KMS-11 (cell line): ENCODE data around the gene ABCB8.

ENCODE experiments used
- H2AFZ ChIP-seq: fragments of 200-600 bp; sonication (generic); 2 replicates; pipeline ENCODE4 v1.6.1; 2016; ENCODE audit warnings: antibody characterized with exemption, mixed run types, low read depth
- H3K27ac ChIP-seq: fragments of 200-600 bp; sonication (generic); 2 replicates; pipeline ENCODE4 v1.6.1; 2016; ENCODE audit warnings: mild to moderate bottlenecking, mixed run types
- H3K27me3 ChIP-seq: fragments of 200-600 bp; sonication (generic); 2 replicates; pipeline ENCODE4 v1.6.1; 2017; ENCODE audit warnings: mild to moderate bottlenecking, low read depth, mixed run types, moderate library complexity; ENCODE audit not compliant: insufficient read depth
- H3K36me3 ChIP-seq: fragments of 200-600 bp; sonication (generic); 2 replicates; pipeline ENCODE4 v1.6.1; 2017; ENCODE audit warnings: mild to moderate bottlenecking, mixed run types; ENCODE audit not compliant: insufficient read depth
- H3K4me1 ChIP-seq: fragments of 200-600 bp; sonication (generic); 2 replicates; pipeline ENCODE4 v1.6.1; 2016; ENCODE audit warnings: mild to moderate bottlenecking, low read depth, mixed run types; ENCODE audit not compliant: poor library complexity, severe bottlenecking
- H3K4me2 ChIP-seq: fragments of 200-600 bp; sonication (generic); 2 replicates; pipeline ENCODE4 v1.7.0; 2016; ENCODE audit warnings: mild to moderate bottlenecking, mixed run types
- H3K4me3 ChIP-seq: fragments of 200-600 bp; sonication (generic); IDR thresholded peaks from 2 replicates; pipeline ENCODE4 v1.6.1; 2017; ENCODE audit warnings: low read depth, low read length, mixed read lengths; ENCODE audit not compliant: insufficient read depth
- H3K79me2 ChIP-seq: fragments of 200-600 bp; sonication (generic); 2 replicates; pipeline ENCODE4 v1.6.1; 2016; ENCODE audit warnings: low read depth, mixed run types; ENCODE audit not compliant: insufficient read depth
- H3K9ac ChIP-seq: fragments of 200-600 bp; sonication (generic); 2 replicates; pipeline ENCODE4 v1.6.1; 2016; ENCODE audit warnings: mild to moderate bottlenecking, mixed run types
- H4K20me1 ChIP-seq: fragments of 200-600 bp; sonication (generic); 2 replicates; pipeline ENCODE4 v1.6.1; 2016; ENCODE audit warnings: mild to moderate bottlenecking, mixed run types; ENCODE audit not compliant: insufficient read depth
- TF ChIP-seq, protein P1 (sequence below): fragments of 200-600 bp; sonication (generic); conservative IDR thresholded peaks from 2 replicates; pipeline ENCODE4 v1.6.1; 2017; ENCODE audit warnings: low read depth, mild to moderate bottlenecking, antibody characterized with exemption, low read length, moderate library complexity, mixed read lengths

The ABCB8 gene

DNA sequence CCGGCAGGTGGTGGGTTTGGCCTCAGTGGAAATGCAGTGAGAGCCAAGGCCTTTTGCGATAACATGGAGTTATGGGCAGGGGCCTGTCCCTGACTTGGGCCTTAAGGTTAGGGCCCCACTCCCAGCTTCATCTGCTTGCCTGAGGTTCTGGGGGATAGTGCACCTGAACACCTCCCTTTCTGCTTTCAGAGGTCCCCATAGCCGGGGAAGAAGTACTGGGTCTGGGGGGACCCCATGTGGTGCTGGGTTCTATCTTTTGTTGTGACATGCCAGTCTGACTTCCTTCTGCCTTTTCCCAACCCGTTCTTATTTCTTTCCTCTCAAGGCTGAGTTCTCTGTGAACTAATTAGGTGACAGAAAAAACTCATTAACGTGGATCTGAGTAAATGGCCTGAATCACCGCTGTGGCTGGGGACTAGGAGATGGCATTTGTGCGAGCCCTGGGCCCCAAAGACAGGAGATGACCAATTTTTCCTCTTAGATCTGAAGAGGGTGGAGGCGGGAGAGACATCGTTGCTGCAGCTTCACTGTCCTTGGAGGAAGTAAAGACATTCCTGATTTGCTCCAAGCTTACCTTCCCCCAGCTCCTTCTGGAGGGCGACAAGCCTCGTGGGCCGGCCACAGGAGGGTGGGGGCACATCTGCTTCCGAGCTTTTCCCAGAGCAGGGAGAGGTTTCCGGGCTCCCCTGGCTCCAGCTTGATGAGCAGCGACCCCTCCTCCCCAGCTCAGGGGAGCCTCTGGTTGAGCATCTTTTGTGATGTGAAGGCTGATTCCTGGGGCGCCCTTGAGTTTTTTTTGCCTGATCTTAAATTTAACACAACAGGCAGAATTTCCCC is 60.0 kb downstream of the ABCB8 start:
- Histone ChIP-seq H4K20me1 (peaks cover 6% of the 10 kb centered on the region; the same call in 1 of the 2 replicates), H2AFZ (peak overlapping the region; percentile 75), H3K9ac (peak overlapping the region; percentile 89), H3K36me3 (no peaks in the 10 kb centered on the region; the same call in 1 of the 2 replicates), H3K79me2 (peaks cover 64% of the 10 kb centered on the region), H3K4me3 (peak overlapping the region; percentile 39), H3K4me1 (peaks cover 32% of the 10 kb centered on the region), H3K27me3 (no peaks in the 10 kb centered on the region), H3K4me2 (peak overlapping the region; percentile 99), H3K27ac (peak overlapping the region; percentile 65)
- TF ChIP-seq, protein P1, sequence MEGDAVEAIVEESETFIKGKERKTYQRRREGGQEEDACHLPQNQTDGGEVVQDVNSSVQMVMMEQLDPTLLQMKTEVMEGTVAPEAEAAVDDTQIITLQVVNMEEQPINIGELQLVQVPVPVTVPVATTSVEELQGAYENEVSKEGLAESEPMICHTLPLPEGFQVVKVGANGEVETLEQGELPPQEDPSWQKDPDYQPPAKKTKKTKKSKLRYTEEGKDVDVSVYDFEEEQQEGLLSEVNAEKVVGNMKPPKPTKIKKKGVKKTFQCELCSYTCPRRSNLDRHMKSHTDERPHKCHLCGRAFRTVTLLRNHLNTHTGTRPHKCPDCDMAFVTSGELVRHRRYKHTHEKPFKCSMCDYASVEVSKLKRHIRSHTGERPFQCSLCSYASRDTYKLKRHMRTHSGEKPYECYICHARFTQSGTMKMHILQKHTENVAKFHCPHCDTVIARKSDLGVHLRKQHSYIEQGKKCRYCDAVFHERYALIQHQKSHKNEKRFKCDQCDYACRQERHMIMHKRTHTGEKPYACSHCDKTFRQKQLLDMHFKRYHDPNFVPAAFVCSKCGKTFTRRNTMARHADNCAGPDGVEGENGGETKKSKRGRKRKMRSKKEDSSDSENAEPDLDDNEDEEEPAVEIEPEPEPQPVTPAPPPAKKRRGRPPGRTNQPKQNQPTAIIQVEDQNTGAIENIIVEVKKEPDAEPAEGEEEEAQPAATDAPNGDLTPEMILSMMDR, result no peak

DNA sequence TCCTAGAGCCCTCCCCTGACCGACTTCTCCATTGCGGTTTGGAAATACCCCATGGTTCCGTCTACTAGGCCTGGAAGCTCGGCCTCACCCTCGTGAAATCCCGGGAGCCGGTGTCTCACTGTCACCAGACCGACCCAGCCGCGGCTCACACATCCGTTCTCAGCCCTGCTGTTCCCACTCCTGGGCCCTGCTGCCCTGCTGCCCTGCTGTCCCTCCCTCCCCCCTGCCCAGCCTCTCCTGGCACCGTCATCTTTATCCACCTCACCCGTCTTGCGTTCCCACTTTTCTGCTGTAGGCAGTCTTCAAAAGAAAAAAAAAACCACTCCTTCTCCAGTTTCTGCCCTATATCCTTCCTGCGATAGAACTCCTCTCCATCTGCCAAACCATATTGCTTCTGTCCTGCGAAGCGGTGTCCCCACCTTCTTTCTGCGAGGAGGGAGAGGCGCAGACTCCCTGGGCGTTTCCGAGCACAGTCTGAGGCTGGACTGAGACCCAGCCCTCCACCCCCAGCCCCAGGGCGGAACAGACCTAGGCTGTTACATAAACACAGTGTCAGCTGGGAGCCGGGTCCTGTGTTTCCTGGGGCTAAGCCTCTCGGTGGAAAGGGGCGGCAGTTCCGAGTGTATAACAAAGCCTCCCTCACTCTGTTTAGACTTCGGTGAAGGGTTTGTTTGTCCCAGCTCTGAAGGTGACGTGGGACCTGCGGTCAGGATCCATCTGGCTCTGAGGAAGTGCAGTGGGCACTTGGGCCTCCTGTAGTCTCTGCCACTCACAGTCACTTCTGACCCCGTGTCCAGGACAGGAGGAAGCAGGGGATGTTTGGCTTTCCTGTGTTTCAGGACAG is 60.8 kb downstream of the ABCB8 start:
- Histone ChIP-seq H4K20me1 (peaks cover 14% of the 10 kb centered on the region), H3K36me3 (no peaks in the 10 kb centered on the region; the same call in 1 of the 2 replicates), H2AFZ (no peak overlapping the region), H3K4me1 (peaks cover 27% of the 10 kb centered on the region), H3K27ac (no peak overlapping the region), H3K27me3 (no peaks in the 10 kb centered on the region), H3K4me2 (peak overlapping the region; percentile 99; the same call in 1 of the 2 replicates), H3K9ac (no peak overlapping the region), H3K4me3 (no peak overlapping the region), H3K79me2 (peaks cover 73% of the 10 kb centered on the region)
- TF ChIP-seq, protein P1, result no peak

DNA sequence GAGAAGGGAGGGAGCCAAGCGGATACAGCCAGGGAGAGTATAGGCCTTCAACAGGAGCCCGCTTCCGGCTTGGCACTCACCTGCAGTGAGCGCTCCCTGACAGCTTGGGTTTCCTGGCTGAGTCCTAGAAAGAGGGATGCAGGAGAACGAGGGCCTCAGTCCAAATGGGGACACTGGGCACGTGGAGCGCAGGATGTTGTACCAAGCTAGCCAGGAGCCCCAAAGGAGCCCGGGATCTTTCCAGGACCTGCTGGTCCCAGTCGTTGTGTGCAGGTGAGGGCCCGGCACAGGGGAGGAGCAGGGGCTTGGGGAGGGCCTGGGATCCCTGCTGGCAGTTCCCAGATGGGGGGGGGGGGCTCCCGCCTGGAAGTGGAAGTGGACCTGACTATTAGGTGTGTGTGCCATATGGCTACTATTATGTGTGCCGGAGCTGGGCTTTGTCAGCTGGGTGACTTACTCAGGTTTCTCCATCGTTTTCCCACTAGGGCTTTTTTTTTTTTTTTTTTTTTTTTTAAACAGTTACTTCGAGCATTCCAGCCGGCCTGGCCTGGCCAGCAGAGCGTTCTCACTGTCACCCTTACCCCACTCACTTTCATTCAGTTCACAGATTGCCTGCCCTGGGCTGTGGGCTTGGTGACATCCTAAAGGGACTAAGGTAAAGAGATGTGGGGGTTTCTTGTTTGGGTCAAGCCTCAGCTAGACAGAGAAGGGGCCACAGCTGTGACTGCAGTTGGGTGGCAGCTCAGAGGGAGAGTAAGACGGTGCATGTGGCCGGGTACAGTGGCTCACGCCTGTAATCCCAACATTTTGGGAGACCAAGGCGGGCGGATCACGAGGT is 61.9 kb downstream of the ABCB8 start:
- Histone ChIP-seq H3K4me2 (no peak overlapping the region), H3K27me3 (no peaks in the 10 kb centered on the region), H3K36me3 (no peaks in the 10 kb centered on the region; the same call in 1 of the 2 replicates), H3K9ac (no peak overlapping the region), H3K4me3 (no peak overlapping the region), H4K20me1 (peaks cover 14% of the 10 kb centered on the region), H2AFZ (no peak overlapping the region), H3K4me1 (peaks cover 23% of the 10 kb centered on the region), H3K79me2 (peaks cover 83% of the 10 kb centered on the region), H3K27ac (no peak overlapping the region)
- TF ChIP-seq, protein P1, result no peak

DNA sequence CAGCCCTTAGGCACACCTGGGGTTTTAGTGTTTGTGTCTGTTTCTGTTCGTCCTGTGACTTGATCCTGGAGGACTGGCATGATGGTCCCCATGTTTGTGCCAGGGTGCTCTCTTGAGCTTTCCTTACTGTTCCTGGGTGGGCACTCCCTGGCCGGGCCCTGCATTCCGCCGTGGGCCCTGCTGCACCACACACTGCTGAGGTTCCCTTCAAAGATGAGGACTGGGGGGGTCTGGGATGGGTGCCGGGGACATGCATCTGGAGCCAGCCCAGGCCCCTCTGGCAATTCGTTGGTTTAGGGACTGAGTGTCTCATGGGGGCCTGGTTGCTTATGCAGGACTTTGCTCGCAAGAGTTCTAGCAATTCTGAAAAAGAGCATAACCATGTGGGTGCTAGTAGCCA is 62.8 kb downstream of the ABCB8 start:
- Histone ChIP-seq H3K36me3 (no peaks in the 10 kb centered on the region; the same call in 1 of the 2 replicates), H3K4me2 (no peak overlapping the region), H3K27me3 (no peaks in the 10 kb centered on the region), H4K20me1 (peaks cover 17% of the 10 kb centered on the region), H2AFZ (no peak overlapping the region), H3K4me3 (no peak overlapping the region), H3K27ac (no peak overlapping the region), H3K9ac (no peak overlapping the region), H3K79me2 (peaks cover 92% of the 10 kb centered on the region), H3K4me1 (peaks cover 15% of the 10 kb centered on the region)
- TF ChIP-seq, protein P1, result no peak
